Activated CD8-positive, alpha-beta memory T cell treated with anti-CD3 and anti-CD28 coated beads, Interleukin-2, amount 50 U/mL, for 24 hours (primary cell): ENCODE measurements around the gene TCERG1L.
"Not testable (repeated sequence)": the region's sequence is repeated elsewhere in the genome, so short reads cannot be mapped to it uniquely, and the experiment has no call there.

ENCODE experiments used
- DNase-seq: peaks from one replicate; pipeline ENCODE4 v3.0.0-alpha.2; 2020; ENCODE audit errors: extremely low read depth

Gene TCERG1L

GRCh38 chr10:131249238-131249954, 62.1 kb downstream of the TCERG1L start:
- no peak for DNase-seq

- no peak for DNase-seq
Observed at GRCh38 chr10:131248376-131249165, 63.0 kb downstream of the TCERG1L start.

- DNase-seq: no peak
Observed at GRCh38 chr10:131247873-131248272, 63.6 kb downstream of the TCERG1L start.

- DNase-seq: no peak
Observed at GRCh38 chr10:131246775-131247174, 64.7 kb downstream of the TCERG1L start.

GRCh38 chr10:131246089-131246488, 65.4 kb downstream of the TCERG1L start:
- no peak for DNase-seq

- no peak for DNase-seq
Observed at GRCh38 chr10:131245475-131246059, 66.0 kb downstream of the TCERG1L start.

- no peak for DNase-seq
Observed at GRCh38 chr10:131244836-131245235, 66.7 kb downstream of the TCERG1L start.

- DNase-seq: no peak
Observed at GRCh38 chr10:131243076-131243475, 68.4 kb downstream of the TCERG1L start.

GRCh38 chr10:131242007-131242406, 69.5 kb downstream of the TCERG1L start:
- DNase-seq: no peak

- DNase-seq: no peak
Observed at GRCh38 chr10:131240691-131241090, 70.8 kb downstream of the TCERG1L start.

GRCh38 chr10:131239926-131240325, 71.6 kb downstream of the TCERG1L start:
- no peak for DNase-seq

- no peak for DNase-seq
Observed at GRCh38 chr10:131239450-131239849, 72.1 kb downstream of the TCERG1L start.

- DNase-seq: no peak
Observed at GRCh38 chr10:131238669-131239280, 72.7 kb downstream of the TCERG1L start.

- DNase-seq: no peak
Observed at GRCh38 chr10:131237991-131238651, 73.4 kb downstream of the TCERG1L start.

GRCh38 chr10:131234606-131235005, 76.9 kb downstream of the TCERG1L start:
- not testable (repeated sequence) for DNase-seq

GRCh38 chr10:131233611-131234258, 77.8 kb downstream of the TCERG1L start:
- DNase-seq: no peak

- no peak for DNase-seq
Observed at GRCh38 chr10:131231965-131232541, 79.5 kb downstream of the TCERG1L start.

- no peak for DNase-seq
Observed at GRCh38 chr10:131231323-131231964, 80.1 kb downstream of the TCERG1L start.

- no peak for DNase-seq
Observed at GRCh38 chr10:131230641-131231322, 80.7 kb downstream of the TCERG1L start.

- no peak for DNase-seq
Observed at GRCh38 chr10:131230166-131230565, 81.4 kb downstream of the TCERG1L start.
